ENCODE measurements around the gene HLCS.

The HLCS gene

DNA sequence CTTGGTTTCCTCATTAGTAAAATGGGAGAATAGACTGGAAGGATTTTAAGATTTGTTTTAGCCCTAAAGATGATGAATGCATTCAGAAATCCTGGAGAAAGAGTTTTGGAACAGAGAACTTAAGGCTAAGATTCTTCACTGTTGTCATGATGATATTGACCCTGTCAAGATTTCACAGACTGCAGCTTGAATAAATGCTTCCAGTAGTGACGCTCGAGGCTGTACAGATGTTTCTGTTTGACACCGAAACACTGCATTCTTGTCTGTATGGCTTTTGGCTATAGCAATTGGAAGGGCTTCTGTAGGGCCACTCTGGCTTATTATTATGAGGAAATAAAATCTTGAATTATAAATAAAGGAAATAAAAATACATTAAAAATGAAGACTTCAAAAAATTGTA lies 241.8 kb downstream of the HLCS start:
- no peak for DNase-seq (ENCODE audit: low read depth in 2 of 2)

DNA sequence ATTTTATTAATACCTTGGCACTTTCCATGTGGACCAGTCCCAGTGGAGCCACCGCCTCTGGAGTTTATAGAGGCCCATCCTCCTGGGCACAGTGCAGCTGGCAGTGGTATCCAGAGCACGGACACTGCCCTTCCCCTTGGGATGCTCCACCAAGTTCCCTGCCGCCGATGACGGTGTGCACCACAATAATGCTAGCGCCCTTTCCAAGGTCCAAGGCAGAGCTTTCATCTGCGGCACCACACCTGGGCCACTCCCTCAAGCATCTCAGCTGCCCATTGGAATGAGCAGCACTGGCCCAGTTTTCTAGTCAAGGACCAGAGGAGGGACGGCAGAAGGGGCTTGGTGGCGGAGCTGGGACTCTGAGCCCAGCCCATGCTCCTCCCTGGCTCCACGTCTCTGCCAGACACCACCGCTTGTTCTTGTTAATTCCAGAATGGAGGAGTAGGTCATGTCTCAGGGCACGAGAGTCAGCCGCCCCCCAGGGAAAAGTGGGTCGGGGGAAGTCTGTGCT lies 243.0 kb downstream of the HLCS start:
- no peak for DNase-seq (ENCODE audit: low read depth in 2 of 2)

DNA sequence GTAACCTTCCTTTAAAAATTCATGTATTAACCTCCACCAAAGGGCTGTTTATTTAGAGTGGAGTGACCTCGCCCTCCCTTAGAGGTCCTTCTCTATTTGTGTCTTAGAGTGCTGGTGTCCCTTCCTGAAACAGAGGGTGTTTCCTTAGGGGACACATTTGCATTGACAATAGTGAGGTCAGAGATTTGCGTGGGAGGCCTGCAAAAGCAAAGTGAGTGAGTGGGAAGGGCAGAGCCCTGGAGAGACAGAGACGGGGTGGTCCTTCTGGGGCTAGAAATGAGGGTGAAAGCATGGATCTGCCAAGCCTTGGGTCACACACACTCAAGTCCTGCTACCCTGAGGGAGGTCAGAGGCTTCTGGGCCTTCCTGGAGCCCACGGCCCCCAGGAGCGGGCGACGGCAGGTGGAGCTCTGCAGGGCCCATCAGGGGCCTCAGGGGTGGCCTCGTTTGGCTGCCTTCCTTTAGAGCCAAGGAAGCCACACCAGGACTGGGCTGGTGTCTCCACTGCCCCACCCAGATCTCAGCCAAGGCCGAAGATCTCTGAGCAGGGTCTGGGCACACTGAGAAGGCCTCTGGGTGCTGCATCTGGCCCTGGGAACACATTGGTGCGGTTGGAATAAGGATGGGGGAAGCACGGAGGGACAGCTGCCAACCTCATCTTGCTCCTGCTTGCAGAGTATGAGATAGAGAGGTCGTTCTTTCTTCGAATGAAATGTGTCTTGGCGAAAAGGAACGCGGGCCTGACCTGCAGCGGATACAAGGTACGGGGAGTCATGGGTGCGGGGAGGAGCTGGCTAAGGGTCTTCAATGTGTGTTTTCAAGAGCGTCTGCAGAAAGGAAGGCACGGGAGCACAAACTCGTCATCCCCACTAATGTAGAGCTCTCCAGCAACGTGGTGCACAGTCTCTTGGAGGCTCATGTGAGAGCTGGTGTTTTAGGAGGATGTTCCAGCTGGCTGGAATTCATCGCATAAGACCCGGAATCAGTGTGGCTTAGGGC lies 243.8 kb downstream of the HLCS start:
- no peak for DNase-seq (ENCODE audit: low read depth in 2 of 2)

DNA sequence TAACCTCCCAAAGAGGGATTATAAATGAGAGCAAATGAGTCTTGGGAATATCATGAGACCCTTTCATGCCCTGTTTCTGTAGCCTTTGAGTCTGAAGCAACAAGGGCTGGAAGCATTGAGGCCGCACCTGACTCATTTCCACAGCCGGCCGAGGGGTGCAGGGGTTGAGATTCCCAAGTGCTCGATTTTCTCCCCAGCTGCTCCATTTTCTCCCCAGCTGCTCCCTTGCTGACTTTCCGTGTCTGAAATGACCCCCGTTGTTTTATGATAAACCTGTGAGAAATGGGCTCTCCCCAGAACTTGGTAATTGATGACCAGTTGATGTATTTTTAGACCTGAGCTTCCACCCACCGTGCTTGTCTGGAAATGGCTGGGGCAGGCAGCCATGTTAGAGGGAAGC lies 244.7 kb downstream of the HLCS start:
- no peak for DNase-seq (ENCODE audit: low read depth in 2 of 2)

DNA sequence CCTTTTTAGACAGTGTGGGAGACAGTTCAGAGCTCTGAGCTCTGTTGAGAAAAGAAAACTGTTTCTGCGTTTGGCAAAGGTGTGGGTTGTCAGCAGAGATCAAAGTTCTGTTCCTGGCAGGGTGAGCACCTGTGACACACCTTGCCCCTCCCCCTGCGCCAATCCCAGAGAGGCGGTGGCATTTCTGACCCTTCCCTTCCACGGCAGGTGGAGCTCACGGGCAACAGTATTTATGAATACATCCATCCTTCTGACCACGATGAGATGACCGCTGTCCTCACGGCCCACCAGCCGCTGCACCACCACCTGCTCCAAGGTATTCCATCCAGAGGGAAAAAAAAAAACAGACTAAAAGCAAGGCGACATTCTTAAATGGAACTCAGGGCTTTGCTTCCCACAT lies 246.9 kb downstream of the HLCS start:
- no peak for DNase-seq (ENCODE audit: low read depth in 2 of 2)

DNA sequence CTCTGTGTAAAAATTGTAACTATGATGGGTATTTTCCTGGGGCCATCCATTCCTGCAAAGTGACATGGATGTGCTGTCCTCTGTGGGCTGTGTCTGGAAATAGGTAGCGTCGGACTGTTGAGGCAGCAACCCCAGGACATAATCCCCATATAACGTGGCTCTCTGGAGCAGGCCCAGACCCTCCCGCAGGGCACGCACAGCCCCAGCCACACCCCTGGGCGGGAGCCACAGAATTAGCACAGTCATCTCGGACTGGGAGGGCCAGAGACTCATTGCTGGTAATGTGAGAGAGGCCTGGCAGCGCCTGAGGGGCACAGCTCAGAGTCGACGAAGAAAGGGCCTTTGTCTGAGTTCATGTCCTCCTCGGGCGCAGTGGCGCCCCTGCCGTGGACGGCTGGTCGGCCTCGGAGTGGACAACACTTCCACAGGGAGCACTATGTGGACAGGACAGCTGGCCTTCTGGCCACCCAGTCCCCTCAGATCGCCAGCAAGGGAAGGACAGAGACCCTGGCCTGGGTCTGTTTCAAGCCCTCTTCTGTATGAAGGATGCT lies 247.4 kb downstream of the HLCS start:
- DNase-seq (ENCODE audit: low read depth in 2 of 2), result no peak

DNA sequence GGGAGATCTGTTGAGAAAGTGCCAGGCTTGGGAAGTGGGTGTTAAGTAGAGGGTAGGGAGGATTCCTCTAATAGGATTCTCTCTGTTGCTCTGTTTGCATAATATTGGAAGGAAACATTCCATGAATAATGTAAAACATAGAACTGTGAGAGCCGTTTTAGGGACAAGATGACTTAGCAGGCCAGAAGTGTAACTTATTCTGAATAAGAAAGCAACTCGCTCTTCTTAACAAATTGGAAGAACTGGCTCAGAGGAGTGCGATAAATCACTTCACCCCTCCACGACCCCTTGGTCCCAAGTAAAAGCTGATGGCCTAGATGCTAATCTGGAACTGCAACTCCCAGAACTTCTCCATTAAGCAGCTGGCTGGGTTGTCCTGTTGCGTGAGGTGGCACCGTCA lies 248.5 kb downstream of the HLCS start:
- no peak for DNase-seq (ENCODE audit: low read depth in 2 of 2)

DNA sequence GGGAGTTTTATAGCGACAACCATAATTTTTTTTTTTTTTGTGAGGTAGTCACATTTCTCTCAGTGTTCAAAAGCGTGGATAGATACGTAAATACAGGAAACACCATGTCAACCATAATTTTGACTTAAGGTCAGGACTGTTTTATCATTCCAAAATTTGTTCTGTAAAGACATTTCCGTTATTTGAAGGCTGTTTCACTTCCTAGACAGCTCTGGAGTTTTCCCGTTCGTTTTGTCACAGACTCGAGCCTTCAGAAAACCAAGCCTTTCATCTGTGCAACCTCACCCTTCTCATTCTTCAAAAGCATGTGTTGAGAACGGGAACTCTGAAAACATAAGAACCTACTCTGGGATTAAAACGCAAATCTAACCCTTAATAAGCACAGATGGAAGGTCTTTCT lies 249.6 kb downstream of the HLCS start:
- DNase-seq (ENCODE audit: low read depth in 2 of 2), result no peak

DNA sequence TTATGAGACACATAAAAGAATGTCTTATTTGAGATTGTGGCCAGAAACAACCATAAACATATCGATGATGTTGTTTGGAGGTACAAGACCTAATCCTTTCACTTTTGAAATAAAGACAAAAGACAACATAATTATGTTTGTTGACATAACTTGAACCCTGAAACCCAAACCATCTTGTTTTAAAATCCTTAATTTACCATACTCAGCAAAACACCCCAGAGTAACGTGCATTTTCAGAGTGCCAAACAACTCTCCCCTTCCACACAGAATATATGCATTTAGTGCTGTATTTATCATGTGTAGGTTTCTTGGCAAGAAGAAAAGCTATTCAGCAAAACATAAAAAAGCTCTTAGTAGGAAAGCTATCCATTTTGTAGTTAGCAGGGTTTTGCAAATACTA lies 250.1 kb downstream of the HLCS start:
- no peak for DNase-seq (ENCODE audit: low read depth in 2 of 2)

DNA sequence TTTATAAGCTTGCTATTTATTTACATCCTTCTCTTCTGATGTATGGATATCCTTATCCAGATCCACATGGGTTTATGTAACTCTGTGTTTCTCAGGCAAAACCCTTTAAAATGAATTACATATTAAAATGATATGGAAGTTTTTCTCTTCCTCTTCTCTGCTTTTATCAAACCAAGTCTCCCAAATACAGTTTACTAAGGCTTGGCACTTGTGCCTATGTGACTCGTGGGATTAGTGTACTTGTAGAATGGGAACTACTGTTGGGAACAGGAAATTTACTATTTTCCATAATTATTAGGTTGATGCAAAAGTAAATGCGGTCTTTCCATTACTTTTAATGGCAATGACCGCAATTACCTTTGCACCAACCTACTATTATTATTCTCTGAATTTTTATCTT lies 252.7 kb downstream of the HLCS start:
- DNase-seq (ENCODE audit: low read depth in 2 of 2), result no peak

DNA sequence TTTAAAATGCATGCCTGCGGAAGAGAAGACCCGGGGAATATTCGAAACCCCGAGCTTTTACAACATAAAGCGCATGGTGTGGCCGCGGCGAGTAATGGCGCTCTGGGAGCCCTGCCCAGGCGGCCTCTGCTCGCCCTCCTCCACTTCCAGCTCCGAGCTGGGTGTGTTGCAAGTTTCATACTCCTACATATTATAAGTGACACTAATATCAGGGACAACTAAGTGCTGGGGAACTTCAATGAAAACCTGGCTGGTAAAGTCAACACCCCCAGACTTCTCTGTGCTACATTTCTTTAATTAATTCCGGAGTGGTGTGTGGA lies 255.8 kb downstream of the HLCS start:
- no peak for DNase-seq (ENCODE audit: low read depth in 2 of 2)

DNA sequence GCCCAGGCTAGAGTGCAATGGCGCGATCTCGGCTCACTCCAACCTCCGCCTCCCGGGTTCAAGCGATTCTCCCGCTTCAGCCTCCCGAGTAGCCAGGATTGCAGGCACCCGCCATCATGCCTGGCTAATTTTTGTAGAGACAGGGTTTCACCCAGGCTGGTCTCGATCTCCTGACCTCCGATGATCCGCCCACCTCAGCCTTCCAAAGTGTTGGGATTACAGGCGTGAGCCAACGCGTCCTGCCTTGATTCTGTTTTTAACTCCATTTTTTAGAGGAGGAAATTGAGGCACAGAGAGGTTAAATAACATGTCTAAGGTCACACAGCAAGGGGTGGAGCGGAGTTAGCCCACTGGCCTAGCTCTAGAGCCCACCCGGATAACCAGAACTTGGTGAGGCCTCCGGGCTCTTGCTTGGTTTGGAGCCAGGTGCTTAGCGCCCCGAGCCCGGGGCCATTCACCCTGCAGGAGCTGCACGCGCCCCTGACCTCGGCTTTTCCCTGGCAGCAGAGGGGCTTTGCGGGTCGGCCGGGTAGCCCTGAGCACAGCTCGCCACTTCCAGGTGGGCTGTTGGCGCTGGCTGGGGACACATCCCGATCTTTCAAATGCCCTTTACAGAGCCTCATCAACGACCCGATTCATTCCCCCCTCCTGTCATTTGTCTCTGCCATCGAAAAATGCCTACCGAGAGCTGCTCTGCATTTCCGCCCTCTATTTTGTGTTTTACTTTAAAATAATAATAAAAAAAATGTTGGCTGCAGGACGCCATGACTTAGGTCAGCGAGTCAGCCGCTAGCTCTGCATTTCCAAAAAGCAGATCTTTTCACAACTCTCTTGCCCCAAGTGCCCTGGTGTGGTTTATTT lies 256.4 kb downstream of the HLCS start:
- no peak for DNase-seq (ENCODE audit: low read depth in 2 of 2)

DNA sequence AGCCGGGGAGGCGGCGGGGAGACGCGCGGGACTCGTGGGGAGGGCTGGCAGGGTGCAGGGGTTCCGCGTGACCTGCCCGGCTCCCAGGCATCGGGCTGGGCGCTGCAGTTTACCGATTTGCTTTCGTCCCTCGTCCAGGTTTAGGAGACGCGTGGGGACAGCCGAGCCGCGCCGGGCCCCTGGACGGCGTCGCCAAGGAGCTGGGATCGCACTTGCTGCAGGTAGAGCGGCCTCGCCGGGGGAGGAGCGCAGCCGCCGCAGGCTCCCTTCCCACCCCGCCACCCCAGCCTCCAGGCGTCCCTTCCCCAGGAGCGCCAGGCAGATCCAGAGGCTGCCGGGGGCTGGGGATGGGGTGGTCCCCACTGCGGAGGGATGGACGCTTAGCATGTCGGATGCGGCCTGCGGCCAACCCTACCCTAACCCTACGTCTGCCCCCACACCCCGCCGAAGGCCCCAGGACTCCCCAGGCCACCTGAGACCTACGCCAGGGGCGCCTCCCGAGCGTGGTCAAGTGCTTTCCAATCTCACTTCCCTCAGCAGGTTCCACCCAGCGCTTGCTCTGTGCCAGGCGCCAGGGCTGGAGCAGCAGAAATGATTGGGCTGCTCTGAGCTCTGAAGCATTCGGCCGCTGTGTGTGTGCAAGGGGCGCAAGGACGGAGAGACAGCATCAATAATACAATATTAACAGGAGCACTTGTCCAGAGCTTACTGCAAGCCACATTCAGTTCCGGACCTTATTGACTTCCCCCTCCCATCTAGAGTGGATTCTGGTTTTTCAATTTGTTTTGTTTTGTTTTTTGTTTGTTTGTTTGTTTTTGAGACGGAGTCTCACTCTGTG lies 257.2 kb downstream of the HLCS start:
- no peak for DNase-seq (ENCODE audit: low read depth in 2 of 2)

DNA sequence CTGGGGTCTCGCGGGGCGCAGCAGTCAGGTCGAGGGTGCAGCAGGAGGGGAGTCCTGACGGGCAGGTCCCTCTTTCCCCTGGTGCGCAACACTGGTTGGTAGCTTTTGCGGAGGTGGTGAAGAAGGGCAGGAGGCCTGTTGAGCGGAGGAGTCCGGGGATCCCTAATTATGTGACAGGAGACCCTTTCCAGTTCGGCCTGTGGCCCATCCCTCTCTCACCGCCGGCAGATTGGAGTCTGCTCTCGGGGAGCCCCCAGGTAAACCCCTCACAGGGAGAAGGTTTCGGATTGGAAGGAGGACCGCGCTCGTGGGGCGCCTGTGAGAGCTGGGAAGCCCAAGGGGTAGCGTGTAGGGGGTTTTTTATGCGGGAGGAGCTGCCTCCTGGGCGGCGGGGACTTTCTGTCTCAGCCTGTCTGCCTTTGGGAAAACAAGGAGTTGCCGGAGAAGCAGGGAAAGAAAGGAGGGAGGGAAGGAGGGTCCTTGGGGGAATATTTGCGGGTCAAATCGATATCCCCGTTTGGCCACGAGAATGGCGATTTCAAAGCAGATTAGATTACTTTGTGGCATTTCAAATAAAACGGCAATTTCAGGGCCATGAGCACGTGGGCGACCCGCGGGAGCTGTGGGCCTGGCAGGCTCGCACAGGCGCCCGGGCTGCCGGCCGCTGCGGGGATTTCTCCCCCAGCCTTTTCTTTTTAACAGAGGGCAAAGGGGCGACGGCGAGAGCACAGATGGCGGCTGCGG lies 258.0 kb downstream of the HLCS start:
- no peak for DNase-seq (ENCODE audit: low read depth in 2 of 2)

DNA sequence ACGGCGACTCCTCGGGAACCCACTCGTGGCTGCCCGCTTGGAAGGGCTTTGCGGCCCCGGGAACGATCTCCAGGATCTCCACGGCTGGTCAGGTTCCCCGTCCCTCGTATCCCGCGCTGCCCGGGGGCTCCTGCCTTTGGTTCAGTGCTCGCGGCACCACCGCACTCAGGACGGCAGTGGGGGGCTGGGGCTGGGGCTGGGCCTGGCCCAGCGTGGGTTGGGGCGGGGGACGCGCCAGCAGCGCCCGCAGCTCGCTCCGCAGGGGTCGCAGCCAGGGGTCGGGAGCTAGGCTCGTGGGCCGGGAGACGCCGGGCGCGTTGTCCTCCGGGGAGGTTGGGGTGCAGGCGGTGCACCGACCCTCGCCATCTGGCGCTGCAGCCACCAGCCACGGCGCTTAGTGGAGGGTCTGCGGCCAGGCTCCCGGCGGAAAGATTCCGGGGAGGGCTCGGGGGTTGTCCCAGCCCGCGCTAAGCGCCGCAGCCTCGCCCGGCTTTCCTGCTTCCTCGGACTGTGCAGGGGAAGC lies 258.6 kb downstream of the HLCS start:
- no peak for DNase-seq (ENCODE audit: low read depth in 2 of 2)

DNA sequence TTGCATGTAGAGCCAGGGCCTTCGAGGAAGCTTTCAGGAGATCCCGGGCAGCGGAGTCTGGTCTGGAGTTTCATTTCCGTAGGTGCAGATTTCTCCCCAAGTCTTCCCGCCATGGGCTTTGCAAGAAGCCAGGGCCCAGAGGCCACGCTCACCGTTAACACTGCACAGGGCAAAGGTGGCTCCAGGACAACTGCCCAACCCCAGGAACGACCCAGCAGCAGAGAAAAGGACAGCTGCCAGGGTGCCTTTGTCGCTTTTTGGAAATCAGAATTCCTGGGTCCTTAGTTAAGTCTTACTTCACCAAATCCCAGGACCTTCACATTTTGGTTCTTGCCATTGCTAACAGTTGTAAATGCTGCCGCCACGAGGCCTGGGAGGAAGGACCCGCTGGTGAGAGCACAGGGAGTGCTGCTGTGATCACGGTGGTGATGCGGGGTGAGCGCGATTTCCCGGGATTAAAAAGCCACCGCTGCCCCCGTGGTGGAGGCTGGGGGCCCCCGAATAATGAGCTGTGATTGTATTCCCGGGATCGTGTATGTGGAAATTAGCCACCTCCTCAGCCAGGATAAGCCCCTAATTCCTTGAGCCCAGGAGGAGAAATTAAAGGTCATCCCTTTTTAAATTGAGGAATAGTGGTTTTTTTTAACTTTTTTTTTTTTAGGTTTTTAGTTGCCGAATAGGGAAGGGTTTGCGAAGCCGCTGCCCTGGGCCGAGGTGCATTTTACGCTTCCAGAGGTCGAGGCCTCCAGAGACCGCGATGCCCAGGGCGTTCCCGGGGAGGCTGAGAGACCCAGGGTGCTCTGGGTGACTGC lies 259.3 kb downstream of the HLCS start:
- no peak for DNase-seq (ENCODE audit: low read depth in 2 of 2)

DNA sequence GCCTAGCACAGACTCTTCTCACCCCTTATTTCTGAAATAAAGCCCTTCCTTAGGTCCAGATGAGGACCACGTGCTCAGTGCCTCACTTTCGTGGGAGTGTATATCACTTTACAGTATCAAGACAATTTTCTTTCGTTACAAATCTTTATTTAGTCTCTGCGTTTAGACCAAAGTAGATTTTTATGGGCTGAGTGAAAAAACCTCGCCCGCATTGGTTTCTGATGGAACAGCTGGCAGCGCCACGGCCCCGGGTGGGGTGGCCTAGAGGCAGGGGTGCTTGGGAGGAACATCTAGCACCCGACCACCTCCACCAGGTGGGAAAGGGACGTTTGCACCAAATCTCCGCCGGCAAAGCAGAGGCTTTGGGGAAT lies 260.0 kb downstream of the HLCS start:
- no peak for DNase-seq (ENCODE audit: low read depth in 2 of 2)

DNA sequence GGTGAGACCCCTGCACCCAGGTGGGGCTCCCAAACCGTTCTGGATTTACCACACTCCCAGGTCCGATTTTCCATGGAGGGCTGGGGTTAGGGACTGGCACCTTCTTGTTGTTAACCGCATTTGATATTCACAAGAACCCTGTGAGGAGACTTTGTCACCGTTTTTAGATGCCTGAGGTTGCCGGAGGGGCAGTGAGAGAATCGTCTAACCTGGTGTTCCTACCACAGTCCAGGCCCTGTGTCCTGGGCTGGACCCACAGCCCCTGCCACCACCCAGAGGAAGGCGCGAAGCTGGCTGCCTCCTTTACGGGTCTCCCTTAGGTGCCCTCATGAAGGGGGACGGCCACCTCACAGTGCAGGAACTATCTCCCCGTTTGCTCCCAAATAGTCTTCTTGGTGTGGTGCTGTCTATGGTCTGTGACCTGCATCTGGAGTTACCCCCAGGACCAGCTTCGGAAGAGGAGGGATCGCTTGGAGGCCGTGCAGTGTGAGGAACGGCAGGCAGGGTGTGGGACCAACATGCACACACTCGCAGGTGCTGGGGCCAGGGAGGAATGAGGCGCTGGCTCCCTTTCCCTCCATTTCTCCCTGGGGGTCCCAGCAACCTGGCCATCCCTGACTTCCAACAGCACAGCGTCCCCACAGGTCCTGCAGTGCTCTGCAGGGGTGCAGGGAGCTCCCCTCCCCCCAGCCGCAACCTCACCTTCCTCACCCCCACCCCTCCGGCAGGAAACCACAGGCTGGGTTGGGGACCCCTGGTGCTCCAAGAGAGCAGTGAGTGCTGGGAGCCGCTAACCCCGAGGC lies 260.6 kb downstream of the HLCS start:
- DNase-seq (ENCODE audit: low read depth in 2 of 2), result no peak
